ENCODE measurements around the gene SLC26A1. TPM values are rescaled to one million over a fixed set of nuclear protein-coding genes. Genes with fewer than 3 reads are reported as not detected.
"Not testable (repeated sequence)": the region's sequence is repeated elsewhere in the genome, so short reads cannot be mapped to it uniquely, and the experiment has no call there.

SLC26A1 gene
- total and polyA plus RNA-seq, 2 experiments from 2014 or later, result 0.77 to 6.3 TPM

DNA sequence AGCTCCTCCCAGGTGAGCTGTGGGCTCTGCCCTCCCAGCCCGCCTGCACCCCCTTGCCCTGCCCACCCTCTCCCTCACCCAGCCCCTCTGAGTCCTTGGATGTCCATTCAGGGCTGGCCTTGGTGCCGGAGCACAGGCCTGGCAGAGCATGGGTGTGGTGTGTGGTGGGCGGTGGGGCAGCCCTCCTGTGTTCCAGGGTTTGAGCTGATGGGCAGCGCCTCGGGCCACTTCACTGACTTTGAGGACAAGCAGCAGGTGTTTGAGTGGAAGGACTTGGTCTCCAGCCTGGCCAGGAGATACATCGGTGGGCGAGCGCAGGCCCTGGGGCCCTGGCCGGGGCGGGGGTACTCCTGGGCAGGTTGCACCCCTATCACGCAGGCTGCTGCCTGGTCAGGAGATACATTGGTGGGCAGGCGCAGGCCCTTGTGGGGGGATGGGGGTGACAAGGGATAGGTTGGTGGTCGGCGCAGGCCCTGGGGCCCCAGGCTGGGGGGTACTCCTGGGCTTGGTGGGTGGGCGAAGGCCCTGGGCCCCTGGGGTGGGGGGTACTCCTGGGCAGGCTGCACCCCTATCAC is 7.6 kb upstream of the SLC26A1 start:
- peaks cover 98% of the 10 kb centered on the region for H3K27me3 ChIP-seq
- no peaks in the 10 kb centered on the region for H3K36me3 ChIP-seq
- TF ChIP-seq, protein P1, sequence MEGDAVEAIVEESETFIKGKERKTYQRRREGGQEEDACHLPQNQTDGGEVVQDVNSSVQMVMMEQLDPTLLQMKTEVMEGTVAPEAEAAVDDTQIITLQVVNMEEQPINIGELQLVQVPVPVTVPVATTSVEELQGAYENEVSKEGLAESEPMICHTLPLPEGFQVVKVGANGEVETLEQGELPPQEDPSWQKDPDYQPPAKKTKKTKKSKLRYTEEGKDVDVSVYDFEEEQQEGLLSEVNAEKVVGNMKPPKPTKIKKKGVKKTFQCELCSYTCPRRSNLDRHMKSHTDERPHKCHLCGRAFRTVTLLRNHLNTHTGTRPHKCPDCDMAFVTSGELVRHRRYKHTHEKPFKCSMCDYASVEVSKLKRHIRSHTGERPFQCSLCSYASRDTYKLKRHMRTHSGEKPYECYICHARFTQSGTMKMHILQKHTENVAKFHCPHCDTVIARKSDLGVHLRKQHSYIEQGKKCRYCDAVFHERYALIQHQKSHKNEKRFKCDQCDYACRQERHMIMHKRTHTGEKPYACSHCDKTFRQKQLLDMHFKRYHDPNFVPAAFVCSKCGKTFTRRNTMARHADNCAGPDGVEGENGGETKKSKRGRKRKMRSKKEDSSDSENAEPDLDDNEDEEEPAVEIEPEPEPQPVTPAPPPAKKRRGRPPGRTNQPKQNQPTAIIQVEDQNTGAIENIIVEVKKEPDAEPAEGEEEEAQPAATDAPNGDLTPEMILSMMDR (IDR thresholded peaks at IDR 0.05; ENCODE audit: low read depth, low read length), result no peak
- no peaks in the 10 kb centered on the region for H3K9me3 ChIP-seq (ENCODE audit: low read depth)
- H3K4me1 ChIP-seq (ENCODE audit: low read depth), result no peaks in the 10 kb centered on the region
- no peak for DNase-seq (ENCODE audit: low read depth in 1 of 2, low spot score in 1 of 2)
- no peak overlapping the region for H3K27ac ChIP-seq
- no peak overlapping the region for H3K4me3 ChIP-seq

DNA sequence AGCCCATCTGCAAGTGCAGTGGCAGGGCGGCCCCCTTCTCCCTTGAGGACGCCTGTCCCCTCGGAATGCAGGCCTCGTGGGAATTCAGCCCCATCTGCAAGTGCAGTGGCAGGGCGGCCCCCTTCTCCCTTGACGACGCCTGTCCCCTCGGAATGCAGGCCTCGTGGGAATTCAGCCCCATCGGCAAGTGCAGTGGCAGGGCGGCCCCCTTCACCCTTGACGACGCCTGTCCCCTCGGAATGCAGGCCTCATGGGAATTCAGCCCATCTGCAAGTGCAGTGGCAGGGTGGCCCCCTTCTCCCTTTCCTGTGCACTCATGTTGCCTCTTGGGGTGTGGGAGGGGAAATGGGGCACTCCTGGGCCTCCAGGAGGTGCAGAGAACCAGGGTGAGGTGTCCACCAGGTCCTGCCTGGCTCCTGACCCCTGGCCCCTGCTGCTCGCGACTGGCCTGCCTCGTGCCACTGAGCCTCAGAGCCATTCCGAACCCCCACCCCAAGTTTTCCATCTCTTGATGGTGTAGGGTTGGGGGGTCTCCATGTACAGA is 6.8 kb upstream of the SLC26A1 start:
- Histone ChIP-seq H3K27ac (no peak overlapping the region), H3K9me3 (ENCODE audit: low read depth) (no peaks in the 10 kb centered on the region), H3K4me3 (no peak overlapping the region), H3K4me1 (ENCODE audit: low read depth) (no peaks in the 10 kb centered on the region), H3K27me3 (peaks cover 97% of the 10 kb centered on the region), H3K36me3 (no peaks in the 10 kb centered on the region)
- TF ChIP-seq, protein P1 (IDR thresholded peaks at IDR 0.05; ENCODE audit: low read depth, low read length), result no peak
- no peak for DNase-seq (ENCODE audit: low read depth in 1 of 2, low spot score in 1 of 2)

DNA sequence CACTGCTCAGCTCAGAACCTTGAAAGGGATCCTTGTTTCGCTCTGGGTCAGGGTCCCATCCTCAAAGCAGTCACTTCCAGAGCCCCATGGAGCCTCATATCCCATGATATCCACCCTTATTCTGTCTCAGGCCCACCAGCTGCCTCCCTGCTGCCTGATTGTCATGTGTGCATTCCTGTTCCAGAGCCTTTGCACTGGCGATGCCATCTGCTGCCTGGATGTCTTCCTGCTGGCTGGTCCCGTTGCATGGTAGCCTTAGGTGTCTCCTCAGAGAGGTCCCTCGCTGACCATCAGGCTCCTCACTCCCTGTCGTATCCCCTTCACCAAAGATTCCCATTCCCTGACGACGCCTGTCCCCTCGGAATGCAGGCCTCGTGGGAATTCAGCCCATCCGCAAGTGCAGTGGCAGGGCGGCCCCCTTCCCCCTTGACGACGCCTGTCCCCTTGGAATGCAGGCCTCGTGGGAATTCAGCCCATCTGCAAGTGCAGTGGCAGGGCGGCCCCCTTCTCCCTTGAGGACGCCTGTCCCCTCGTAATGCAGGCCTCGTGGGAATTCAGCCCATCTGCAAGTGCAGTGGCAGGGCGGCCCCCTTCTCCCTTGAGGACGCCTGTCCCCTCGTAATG is 6.1 kb upstream of the SLC26A1 start:
- not testable (repeated sequence) for H3K27ac ChIP-seq; H3K4me1 ChIP-seq (ENCODE audit: low read depth); H3K4me3 ChIP-seq; H3K9me3 ChIP-seq (ENCODE audit: low read depth); DNase-seq (ENCODE audit: low read depth in 1 of 2, low spot score in 1 of 2); H3K36me3 ChIP-seq
- H3K27me3 ChIP-seq, result peaks cover 91% of the 10 kb centered on the region

DNA sequence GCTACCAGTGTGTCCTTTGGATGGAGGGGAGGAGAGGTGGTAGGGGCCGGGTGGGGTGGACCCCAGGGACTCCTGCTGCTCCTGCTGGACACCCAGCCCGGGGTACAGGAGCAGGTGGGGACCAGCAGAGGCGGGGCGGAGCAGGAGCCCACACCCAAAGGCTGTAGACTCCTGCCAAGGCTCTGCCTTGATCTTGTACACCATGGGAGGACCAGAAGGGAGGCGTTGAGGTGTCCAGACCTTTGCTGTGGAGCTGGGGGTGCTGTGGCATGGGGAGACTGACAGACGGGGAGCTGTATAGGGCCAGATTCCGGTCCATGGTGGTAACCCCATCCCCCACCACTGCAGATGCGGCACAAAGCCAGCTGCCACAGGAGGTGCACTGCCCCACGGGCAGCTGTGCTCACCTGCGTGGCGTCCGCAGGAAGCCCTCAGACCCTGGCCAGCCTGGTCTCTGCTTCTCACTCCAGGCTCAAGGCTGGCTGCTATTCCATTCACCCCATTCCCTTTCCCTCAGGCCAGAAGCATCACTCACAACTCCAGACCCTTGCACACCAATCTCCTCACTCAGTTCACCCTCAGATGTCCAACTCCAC is 5.0 kb upstream of the SLC26A1 start:
- no peak overlapping the region for H3K27ac ChIP-seq
- peaks cover 80% of the 10 kb centered on the region for H3K27me3 ChIP-seq
- TF ChIP-seq, protein P1 (IDR thresholded peaks at IDR 0.05; ENCODE audit: low read depth, low read length), result no peak
- H3K4me1 ChIP-seq (ENCODE audit: low read depth), result no peaks in the 10 kb centered on the region
- no peaks in the 10 kb centered on the region for H3K36me3 ChIP-seq
- H3K9me3 ChIP-seq (ENCODE audit: low read depth), result no peaks in the 10 kb centered on the region
- H3K4me3 ChIP-seq, result no peak overlapping the region
- DNase-seq (ENCODE audit: low read depth in 1 of 2, low spot score in 1 of 2), result no peak

DNA sequence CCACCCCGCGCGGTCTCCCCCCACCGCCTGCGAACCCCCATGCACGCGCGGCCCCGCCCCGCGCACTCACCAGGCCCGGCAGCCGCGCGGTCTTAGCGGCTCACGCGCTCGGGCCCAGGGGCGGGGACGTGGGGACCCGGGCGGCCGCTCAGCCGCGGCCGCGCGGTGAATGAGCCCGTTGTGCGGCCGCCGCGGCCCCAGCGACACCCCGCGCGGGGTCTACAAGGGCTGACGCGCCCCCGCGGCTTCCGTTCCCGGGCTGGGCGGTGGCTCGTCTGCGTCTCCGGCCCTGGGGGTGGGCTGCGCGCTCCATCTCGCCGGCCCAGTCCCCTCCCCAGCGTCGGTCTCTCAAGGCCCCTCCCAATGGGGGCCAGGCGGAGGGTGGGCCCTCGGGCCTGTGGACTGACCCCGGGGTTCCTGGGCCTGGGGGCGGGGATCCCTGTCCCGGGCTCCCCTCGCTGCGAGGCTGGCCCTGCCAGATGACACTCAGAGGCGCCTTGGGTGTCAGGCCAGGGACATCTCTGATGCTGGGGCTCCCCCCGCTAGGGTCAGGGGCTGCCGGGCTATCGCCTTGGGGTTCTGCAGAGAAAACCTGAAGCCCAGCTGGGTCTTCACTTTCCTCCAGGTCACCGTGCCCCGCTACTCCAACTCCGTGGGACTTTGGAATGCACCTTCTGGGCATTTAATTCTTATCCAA is 4.3 kb upstream of the SLC26A1 start:
- TF ChIP-seq, protein P1 (IDR thresholded peaks at IDR 0.05; ENCODE audit: low read depth, low read length), result no peak
- no peaks in the 10 kb centered on the region for H3K4me1 ChIP-seq (ENCODE audit: low read depth)
- no peaks in the 10 kb centered on the region for H3K36me3 ChIP-seq
- peaks cover 73% of the 10 kb centered on the region for H3K27me3 ChIP-seq
- peak in 1 of 2 donors; percentile 68 for DNase-seq (ENCODE audit: low read depth in 1 of 2, low spot score in 1 of 2)
- H3K9me3 ChIP-seq (ENCODE audit: low read depth), result no peaks in the 10 kb centered on the region
- H3K27ac ChIP-seq, result no peak overlapping the region
- peak overlapping the region; percentile 16 for H3K4me3 ChIP-seq
